ENCODE data around the gene HES3.
A peak's percentile ranks its signal among the peaks of the same experiment; 100 is the strongest.

HES3 gene

GRCh38 chr1:6202256-6202655 is 41.7 kb upstream of the HES3 start:
- no peak for TF ChIP-seq CTCF (IDR thresholded peaks at IDR 0.05; ENCODE audit: control extremely low read depth, extremely low read depth, low read depth, missing control alignments)
- ChIA-PET POLR2A (no interaction called here), CTCF (interaction anchor here (1.3 kb wide), 1 partner anchor 17 kb away, joined by 3 read pairs; no protein-coding TSS in a partner anchor)
- DNase-seq (ENCODE audit: extremely low spot score), result no peak

GRCh38 chr1:6205849-6206519 is 38.0 kb upstream of the HES3 start, which contains the start of gene RNF207:
RNF207 (plus strand) TSS chr1:6206119; CDS start chr1:6206536, 417 bp downstream.
- POLR2A ChIA-PET, result interaction anchor here (0.6 to 1.1 kb wide), 3 partner anchors 11 to 292 kb away, joined by 3 to 8 read pairs (median 3); no protein-coding TSS in a partner anchor
- no peak for TF ChIP-seq CTCF (IDR thresholded peaks at IDR 0.05; ENCODE audit: control extremely low read depth, extremely low read depth, low read depth, missing control alignments)
- DNase-seq (ENCODE audit: extremely low spot score), result peak; percentile 92
- CTCF ChIA-PET, result interaction anchor here (0.7 to 4.7 kb wide), 21 partner anchors 9 to 348 kb away, joined by 3 to 27 read pairs (median 5); partner anchors contain the start of genes HES3, ICMT and NOL9

GRCh38 chr1:6206520-6206855 is 37.5 kb upstream of the HES3 start:
- POLR2A ChIA-PET, result interaction anchor here (0.6 to 1.1 kb wide), 3 partner anchors 10 to 292 kb away, joined by 3 to 8 read pairs (median 3); no protein-coding TSS in a partner anchor
- DNase-seq (ENCODE audit: extremely low spot score), result no peak
- CTCF ChIA-PET, result interaction anchor here (0.7 to 4.7 kb wide), 21 partner anchors 9 to 348 kb away, joined by 3 to 27 read pairs (median 5); partner anchors contain the start of genes HES3, ICMT and NOL9
- TF ChIP-seq CTCF (IDR thresholded peaks at IDR 0.05; ENCODE audit: control extremely low read depth, extremely low read depth, low read depth, missing control alignments), result no peak

- ChIA-PET CTCF (interaction anchor here (1.1 to 4.7 kb wide), 13 partner anchors 9 to 142 kb away, joined by 3 to 27 read pairs (median 5); partner anchors contain the start of gene HES3), POLR2A (no interaction called here)
- no peak for DNase-seq (ENCODE audit: extremely low spot score)
- no peak for TF ChIP-seq CTCF (IDR thresholded peaks at IDR 0.05; ENCODE audit: control extremely low read depth, extremely low read depth, low read depth, missing control alignments)
Measured at GRCh38 chr1:6207075-6207885, 36.7 kb upstream of the HES3 start.

- no peak for DNase-seq (ENCODE audit: extremely low spot score)
- ChIA-PET CTCF (interaction anchor here (1.0 to 3.6 kb wide), 7 partner anchors 9 to 39 kb away, joined by 3 to 20 read pairs (median 4); no protein-coding TSS in a partner anchor), POLR2A (interaction anchor here (0.6 kb wide), 1 partner anchor 76 kb away, joined by 3 read pairs; no protein-coding TSS in a partner anchor)
- no peak for TF ChIP-seq CTCF (IDR thresholded peaks at IDR 0.05; ENCODE audit: control extremely low read depth, extremely low read depth, low read depth, missing control alignments)
Measured at GRCh38 chr1:6207921-6208320, 36.1 kb upstream of the HES3 start.

All from GM10248 (cell line).